H1 (cell line): ENCODE data around the gene GALNT2. TPM values are rescaled to one million over a fixed set of nuclear protein-coding genes. Genes with fewer than 3 reads are reported as not detected.

Experiments used
- CHD1 ChIP-seq: IDR thresholded peaks from 2 replicates; pipeline ENCODE4 v1.6.1; 2012; ENCODE audit warnings: low read depth, low read length, improper control_type of control experiment
- CREB1 ChIP-seq: IDR thresholded peaks from 2 replicates; pipeline ENCODE4 v1.6.1; 2012; ENCODE audit warnings: inconsistent platforms
- CTBP2 ChIP-seq: IDR thresholded peaks from 2 replicates; pipeline ENCODE4 v1.7.0; 2011; ENCODE audit warnings: borderline replicate concordance, mild to moderate bottlenecking, moderate library complexity, mixed read lengths, low read length; ENCODE audit not compliant: insufficient read depth, insufficient read length
- HDAC6 ChIP-seq: IDR thresholded peaks from one replicate; pipeline ENCODE4 v1.7.1; 2012; ENCODE audit warnings: low read depth, mild to moderate bottlenecking, inconsistent platforms, low read length, moderate library complexity
- TAF1 ChIP-seq: IDR thresholded peaks from 2 replicates; pipeline ENCODE4 v1.6.1; 2011; ENCODE audit warnings: mild to moderate bottlenecking, low read depth, low read length
- USF2 ChIP-seq: IDR thresholded peaks from 2 replicates; pipeline ENCODE4 v1.6.1; 2011; ENCODE audit warnings: low read length, improper control_type of control experiment
- polyA plus RNA-seq, 7 experiments: library from polyadenylated mRNA; depleted of rRNA in 3 of 7; stranded (reverse) in 5 of 7; unstranded in 2 of 7; fragments of >200 nt in 5 of 7; fragments of 200-250 nt in 2 of 7; gene quantifications; 1 replicate in 5 of 7; 2 replicates in 1 of 7; 4 replicates in 1 of 7; pipeline versions ENCODE4 v1.2.1 to v1.2.3, GENCODE V29; 2011 to 2013; ENCODE audit warnings: missing spikeins in 2 of 7, mixed read lengths in 2 of 7
- total RNA-seq: library from RNA; stranded (reverse); fragmentation: NEBNext Ultra II Directional; extraction: Animal tissue kit (Norgen Biotek cat#: 25700); gene quantifications from 2 replicates; pipeline ENCODE4 v1.2.1, GENCODE V29; 2021
- TF ChIP-seq, protein P1 (sequence below): fragments of 300-600 bp; sonication (generic); IDR thresholded peaks from 2 replicates; pipeline ENCODE4 v1.7.1; 2012; ENCODE audit warnings: low read length, moderate library complexity, mild to moderate bottlenecking, inconsistent platforms; ENCODE audit not compliant: insufficient replicate concordance

Gene GALNT2
- total and polyA plus RNA-seq, 2 of the 8 experiments (the other 6 are each of a cell fraction or from before 2014, with no cell fraction given), result 34.5 to 75.3 TPM

GRCh38 chr1:230267338-230268065 is 200.5 kb downstream of the GALNT2 start (continued):
- TF ChIP-seq, protein P1, sequence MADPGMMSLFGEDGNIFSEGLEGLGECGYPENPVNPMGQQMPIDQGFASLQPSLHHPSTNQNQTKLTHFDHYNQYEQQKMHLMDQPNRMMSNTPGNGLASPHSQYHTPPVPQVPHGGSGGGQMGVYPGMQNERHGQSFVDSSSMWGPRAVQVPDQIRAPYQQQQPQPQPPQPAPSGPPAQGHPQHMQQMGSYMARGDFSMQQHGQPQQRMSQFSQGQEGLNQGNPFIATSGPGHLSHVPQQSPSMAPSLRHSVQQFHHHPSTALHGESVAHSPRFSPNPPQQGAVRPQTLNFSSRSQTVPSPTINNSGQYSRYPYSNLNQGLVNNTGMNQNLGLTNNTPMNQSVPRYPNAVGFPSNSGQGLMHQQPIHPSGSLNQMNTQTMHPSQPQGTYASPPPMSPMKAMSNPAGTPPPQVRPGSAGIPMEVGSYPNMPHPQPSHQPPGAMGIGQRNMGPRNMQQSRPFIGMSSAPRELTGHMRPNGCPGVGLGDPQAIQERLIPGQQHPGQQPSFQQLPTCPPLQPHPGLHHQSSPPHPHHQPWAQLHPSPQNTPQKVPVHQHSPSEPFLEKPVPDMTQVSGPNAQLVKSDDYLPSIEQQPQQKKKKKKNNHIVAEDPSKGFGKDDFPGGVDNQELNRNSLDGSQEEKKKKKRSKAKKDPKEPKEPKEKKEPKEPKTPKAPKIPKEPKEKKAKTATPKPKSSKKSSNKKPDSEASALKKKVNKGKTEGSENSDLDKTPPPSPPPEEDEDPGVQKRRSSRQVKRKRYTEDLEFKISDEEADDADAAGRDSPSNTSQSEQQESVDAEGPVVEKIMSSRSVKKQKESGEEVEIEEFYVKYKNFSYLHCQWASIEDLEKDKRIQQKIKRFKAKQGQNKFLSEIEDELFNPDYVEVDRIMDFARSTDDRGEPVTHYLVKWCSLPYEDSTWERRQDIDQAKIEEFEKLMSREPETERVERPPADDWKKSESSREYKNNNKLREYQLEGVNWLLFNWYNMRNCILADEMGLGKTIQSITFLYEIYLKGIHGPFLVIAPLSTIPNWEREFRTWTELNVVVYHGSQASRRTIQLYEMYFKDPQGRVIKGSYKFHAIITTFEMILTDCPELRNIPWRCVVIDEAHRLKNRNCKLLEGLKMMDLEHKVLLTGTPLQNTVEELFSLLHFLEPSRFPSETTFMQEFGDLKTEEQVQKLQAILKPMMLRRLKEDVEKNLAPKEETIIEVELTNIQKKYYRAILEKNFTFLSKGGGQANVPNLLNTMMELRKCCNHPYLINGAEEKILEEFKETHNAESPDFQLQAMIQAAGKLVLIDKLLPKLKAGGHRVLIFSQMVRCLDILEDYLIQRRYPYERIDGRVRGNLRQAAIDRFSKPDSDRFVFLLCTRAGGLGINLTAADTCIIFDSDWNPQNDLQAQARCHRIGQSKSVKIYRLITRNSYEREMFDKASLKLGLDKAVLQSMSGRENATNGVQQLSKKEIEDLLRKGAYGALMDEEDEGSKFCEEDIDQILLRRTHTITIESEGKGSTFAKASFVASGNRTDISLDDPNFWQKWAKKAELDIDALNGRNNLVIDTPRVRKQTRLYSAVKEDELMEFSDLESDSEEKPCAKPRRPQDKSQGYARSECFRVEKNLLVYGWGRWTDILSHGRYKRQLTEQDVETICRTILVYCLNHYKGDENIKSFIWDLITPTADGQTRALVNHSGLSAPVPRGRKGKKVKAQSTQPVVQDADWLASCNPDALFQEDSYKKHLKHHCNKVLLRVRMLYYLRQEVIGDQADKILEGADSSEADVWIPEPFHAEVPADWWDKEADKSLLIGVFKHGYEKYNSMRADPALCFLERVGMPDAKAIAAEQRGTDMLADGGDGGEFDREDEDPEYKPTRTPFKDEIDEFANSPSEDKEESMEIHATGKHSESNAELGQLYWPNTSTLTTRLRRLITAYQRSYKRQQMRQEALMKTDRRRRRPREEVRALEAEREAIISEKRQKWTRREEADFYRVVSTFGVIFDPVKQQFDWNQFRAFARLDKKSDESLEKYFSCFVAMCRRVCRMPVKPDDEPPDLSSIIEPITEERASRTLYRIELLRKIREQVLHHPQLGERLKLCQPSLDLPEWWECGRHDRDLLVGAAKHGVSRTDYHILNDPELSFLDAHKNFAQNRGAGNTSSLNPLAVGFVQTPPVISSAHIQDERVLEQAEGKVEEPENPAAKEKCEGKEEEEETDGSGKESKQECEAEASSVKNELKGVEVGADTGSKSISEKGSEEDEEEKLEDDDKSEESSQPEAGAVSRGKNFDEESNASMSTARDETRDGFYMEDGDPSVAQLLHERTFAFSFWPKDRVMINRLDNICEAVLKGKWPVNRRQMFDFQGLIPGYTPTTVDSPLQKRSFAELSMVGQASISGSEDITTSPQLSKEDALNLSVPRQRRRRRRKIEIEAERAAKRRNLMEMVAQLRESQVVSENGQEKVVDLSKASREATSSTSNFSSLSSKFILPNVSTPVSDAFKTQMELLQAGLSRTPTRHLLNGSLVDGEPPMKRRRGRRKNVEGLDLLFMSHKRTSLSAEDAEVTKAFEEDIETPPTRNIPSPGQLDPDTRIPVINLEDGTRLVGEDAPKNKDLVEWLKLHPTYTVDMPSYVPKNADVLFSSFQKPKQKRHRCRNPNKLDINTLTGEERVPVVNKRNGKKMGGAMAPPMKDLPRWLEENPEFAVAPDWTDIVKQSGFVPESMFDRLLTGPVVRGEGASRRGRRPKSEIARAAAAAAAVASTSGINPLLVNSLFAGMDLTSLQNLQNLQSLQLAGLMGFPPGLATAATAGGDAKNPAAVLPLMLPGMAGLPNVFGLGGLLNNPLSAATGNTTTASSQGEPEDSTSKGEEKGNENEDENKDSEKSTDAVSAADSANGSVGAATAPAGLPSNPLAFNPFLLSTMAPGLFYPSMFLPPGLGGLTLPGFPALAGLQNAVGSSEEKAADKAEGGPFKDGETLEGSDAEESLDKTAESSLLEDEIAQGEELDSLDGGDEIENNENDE, result no peak
- TF ChIP-seq CHD1 (no peak), CTBP2 (no peak), HDAC6 (no peak), USF2 (no peak), TAF1 (no peak), CREB1 (no peak)
